Gastrocnemius medialis (tissue), 4 donors: ENCODE data around the gene TGFB1I1. TPM values are rescaled to one million over a fixed set of nuclear protein-coding genes. Genes with fewer than 3 reads are reported as not detected.

Source experiments
- ATAC-seq, 2 donors: fragments of 150-250 bp; one replicate each; pipeline ENCODE4 v1.9.1; 2016
- DNase-seq, 2 donors: peaks; one replicate each; pipeline ENCODE4 v3.0.0-alpha.2; 2019
- H3K27ac ChIP-seq, 4 donors: fragments of 200-600 bp; sonication (generic); 1 replicate in 1 of 4; 2 replicates in 3 of 4; pipeline ENCODE4 v1.5.1; 2016 to 2018; ENCODE audit warnings: mild to moderate bottlenecking in 2 of 4, moderate library complexity in 1 of 4
- H3K27me3 ChIP-seq, 3 donors: fragments of 200-600 bp; sonication (generic) in 2 of 3; 1 replicate in 1 of 3; 2 replicates in 2 of 3; pipeline versions ENCODE4 v1.5.1 to v1.6.0; 2016 to 2019; ENCODE audit warnings: mild to moderate bottlenecking in 1 of 3, moderate library complexity in 1 of 3
- H3K36me3 ChIP-seq, 2 donors: fragments of 200-600 bp; sonication (generic) in 1 of 2; one replicate each; pipeline ENCODE4 v1.5.1; 2017 to 2018
- H3K4me1 ChIP-seq, 2 donors: fragments of 200-600 bp; sonication (generic) in 1 of 2; one replicate each; pipeline ENCODE4 v1.5.1; 2016 to 2017; ENCODE audit warnings: mild to moderate bottlenecking in 2 of 2
- H3K4me3 ChIP-seq, 4 donors: fragments of 200-600 bp; sonication (generic) in 3 of 4; 1 replicate in 1 of 4; 2 replicates in 3 of 4; pipeline ENCODE4 v1.5.1; 2016 to 2019; ENCODE audit warnings: mild to moderate bottlenecking in 2 of 4
- H3K9me3 ChIP-seq, 3 donors: fragments of 200-600 bp; sonication (generic) in 2 of 3; 1 replicate in 1 of 3; 2 replicates in 2 of 3; pipeline ENCODE4 v1.5.1; 2016 to 2019
- POLR2A ChIP-seq, 2 donors: fragments of 450-650 bp; IDR thresholded peaks; one replicate each; pipeline ENCODE4 v1.6.1; 2017; ENCODE audit warnings: antibody characterized with exemption in 2 of 2, mild to moderate bottlenecking in 2 of 2, moderate library complexity in 2 of 2
- in situ Hi-C, 4 donors: fragments of 200-750 bp; cut with MboI; loops; one replicate each; pipeline versions ENCODE4 v1.15.0 to v1.8.0; 2017; ENCODE audit warnings: low sequenced_read_pairs in 4 of 4
- intact Hi-C: fragments of 100-400 bp; cut with DNase I; formaldehyde crosslinking; loops from one replicate; pipeline ENCODE4 v1.15.1; 2023; ENCODE audit warnings: low total_unique reads
- total RNA-seq, 4 donors: library from RNA; depleted of rRNA; stranded (reverse); fragments of >200 nt; gene quantifications; one replicate each; pipeline versions ENCODE4 v1.1.0 to v1.2.3, GENCODE V29; 2016
- TF ChIP-seq, protein P1 (sequence below), 5 experiments: fragments of 450-650 bp in 3 of 5; fragments of 200-600 bp in 2 of 5; sonication (generic) in 2 of 5; IDR thresholded peaks in 4 of 5; conservative IDR thresholded peaks in 1 of 5; 1 replicate in 4 of 5; 2 replicates in 1 of 5; pipeline ENCODE4 v1.5.1; 2016 to 2019; ENCODE audit warnings: antibody characterized with exemption in 5 of 5, mild to moderate bottlenecking in 3 of 5, moderate library complexity in 3 of 5

The TGFB1I1 gene
- total RNA-seq, 4 donors from 2014 or later = 4.6 to 14.4 (median 7.4) TPM

DNA sequence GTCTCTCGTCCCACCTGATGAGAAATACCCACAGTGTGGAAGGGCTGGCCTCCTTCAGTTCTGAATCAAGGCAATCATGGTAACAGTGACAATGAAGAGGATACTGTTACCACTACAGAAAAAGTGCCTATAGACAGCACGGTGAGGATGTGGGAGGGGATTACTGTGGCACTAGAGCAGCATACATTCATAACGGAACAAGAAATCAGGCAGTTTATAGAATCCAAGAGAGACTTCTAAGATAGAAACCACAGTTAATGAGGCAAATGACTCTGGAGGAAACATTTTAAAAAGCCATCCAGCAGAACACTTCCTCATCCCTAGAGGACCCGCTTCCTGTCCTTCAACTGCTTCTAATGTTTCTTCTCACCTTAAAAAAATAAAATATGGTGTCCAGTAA lies 33.5 kb downstream of the TGFB1I1 start:
- DNase-seq (no peak), ATAC-seq (no peak)
- no peaks in the 10 kb centered on the region for H3K27me3 ChIP-seq
- H3K27ac ChIP-seq = no peak overlapping the region
- peaks cover 24 to 28% of the 10 kb centered on the region in 2 donors for H3K4me1 ChIP-seq
- H3K4me3 ChIP-seq = no peak overlapping the region
- TF ChIP-seq POLR2A (IDR thresholded peaks at IDR 0.05) = no peak
- TF ChIP-seq, protein P1, sequence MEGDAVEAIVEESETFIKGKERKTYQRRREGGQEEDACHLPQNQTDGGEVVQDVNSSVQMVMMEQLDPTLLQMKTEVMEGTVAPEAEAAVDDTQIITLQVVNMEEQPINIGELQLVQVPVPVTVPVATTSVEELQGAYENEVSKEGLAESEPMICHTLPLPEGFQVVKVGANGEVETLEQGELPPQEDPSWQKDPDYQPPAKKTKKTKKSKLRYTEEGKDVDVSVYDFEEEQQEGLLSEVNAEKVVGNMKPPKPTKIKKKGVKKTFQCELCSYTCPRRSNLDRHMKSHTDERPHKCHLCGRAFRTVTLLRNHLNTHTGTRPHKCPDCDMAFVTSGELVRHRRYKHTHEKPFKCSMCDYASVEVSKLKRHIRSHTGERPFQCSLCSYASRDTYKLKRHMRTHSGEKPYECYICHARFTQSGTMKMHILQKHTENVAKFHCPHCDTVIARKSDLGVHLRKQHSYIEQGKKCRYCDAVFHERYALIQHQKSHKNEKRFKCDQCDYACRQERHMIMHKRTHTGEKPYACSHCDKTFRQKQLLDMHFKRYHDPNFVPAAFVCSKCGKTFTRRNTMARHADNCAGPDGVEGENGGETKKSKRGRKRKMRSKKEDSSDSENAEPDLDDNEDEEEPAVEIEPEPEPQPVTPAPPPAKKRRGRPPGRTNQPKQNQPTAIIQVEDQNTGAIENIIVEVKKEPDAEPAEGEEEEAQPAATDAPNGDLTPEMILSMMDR (IDR thresholded peaks at IDR 0.05 in 4 of 5, conservative IDR thresholded peaks at IDR 0.05 in 1 of 5) = no peak
- no peaks in the 10 kb centered on the region for H3K36me3 ChIP-seq
- no peaks in the 10 kb centered on the region for H3K9me3 ChIP-seq
- in situ Hi-C loops = loop anchor here in 3 of 4 donors (10.0 to 25.0 kb wide), 4 partner anchors 51 to 382 kb away; partner anchors contain the start of genes ZNF267 (in 2 of the 3) and ARMC5 (in 1 of the 3)
- intact Hi-C loops = loop anchor here (10.0 kb wide), 1 partner anchor 369 kb away; the partner anchor contains the start of gene ZNF267

DNA sequence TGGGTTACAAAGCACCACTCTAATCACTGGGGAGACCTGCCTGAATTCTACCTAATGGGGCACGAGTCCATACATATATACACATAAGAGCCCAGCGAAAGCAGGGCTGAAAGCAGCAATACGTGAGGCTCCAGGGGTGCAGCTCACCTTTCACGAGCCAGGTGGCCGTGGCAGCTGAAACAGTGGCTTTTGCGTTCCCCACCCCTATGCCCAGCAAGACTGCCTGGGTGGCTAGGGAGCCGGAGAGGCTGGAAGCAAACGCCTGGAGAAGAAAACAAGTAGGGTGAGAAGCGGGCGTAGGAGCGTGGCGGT lies 35.6 kb downstream of the TGFB1I1 start:
- no peaks in the 10 kb centered on the region for H3K36me3 ChIP-seq
- peak overlapping the region; percentile 74 to 98 (median 87) for H3K4me3 ChIP-seq

DNA sequence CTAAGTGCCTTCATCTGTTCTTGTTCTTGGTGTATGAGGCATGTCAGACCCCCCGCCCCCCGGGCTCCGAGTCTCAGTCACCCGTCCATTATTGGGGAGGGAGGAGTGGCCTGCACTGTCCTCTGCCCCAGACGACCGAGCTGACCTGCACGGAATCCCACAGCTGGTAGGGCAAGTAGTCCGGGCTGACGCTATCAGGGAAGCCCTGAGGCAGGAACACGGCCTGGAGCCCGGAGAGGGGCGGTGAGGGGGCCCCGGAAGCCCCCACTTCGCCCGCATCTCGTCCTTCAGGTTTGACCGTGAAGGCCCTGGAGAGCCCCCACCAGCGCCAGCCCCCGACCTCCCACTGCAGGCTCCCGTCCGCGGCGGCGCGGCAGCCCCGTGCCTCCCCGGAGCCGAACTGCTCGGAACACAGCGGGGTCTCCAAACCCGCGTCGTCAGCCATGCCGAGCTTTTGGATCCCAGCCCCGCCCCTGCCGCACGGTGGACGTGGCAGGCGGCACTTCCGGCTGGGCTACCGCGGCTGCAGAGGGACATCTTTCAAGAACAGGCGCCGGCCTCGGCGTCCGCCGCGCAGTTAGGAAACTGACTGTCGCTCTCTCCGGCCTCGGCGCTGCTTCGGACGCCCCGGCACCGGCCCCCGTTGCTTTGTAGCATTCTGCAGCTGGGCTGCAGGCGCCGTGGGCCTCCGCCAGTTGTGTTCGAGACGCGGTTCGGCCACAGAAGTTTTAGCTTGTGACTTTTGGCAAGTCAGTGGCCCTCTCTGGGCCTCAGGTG lies 36.2 kb downstream of the TGFB1I1 start, which contains the start of gene RUSF1:
Gene RUSF1, minus strand, starts transcription at position 463 of the 777 bp plus-strand sequence. Its CDS starts 18 bp downstream, at position 445.
- Histone ChIP-seq H3K9me3 (no peaks in the 10 kb centered on the region), H3K27ac (peak within 1 kb of the TSS; percentile 88 to 93 (median 91)), H3K36me3 (no peaks in the 10 kb centered on the region), H3K27me3 (no peaks in the 10 kb centered on the region), H3K4me3 (peak within 1 kb of the TSS; percentile 74 to 98 (median 87)), H3K4me1 (peaks cover 24 to 28% of the 10 kb centered on the region in 2 donors)
- in situ Hi-C loops = loop anchor here in 3 of 4 donors (10.0 to 25.0 kb wide), 4 partner anchors 53 to 379 kb away; partner anchors contain the start of genes ZNF267 (in 2 of the 3) and ARMC5 (in 1 of the 3)
- intact Hi-C loops = loop anchor here (1.0 to 10.0 kb wide), 4 partner anchors 35 to 367 kb away; partner anchors contain the start of genes ARMC5, TGFB1I1 and ZNF267
- peak; percentile 94 to 95 for ATAC-seq
- peak; percentile 86 to 88 for DNase-seq
- TF ChIP-seq, protein P1 (IDR thresholded peaks at IDR 0.05 in 4 of 5, conservative IDR thresholded peaks at IDR 0.05 in 1 of 5) = peak in 1 of 5 experiments; percentile 12
- peak; percentile 86 to 89 for TF ChIP-seq POLR2A (IDR thresholded peaks at IDR 0.05)

More for the DNA sequence above, 35.6 kb downstream of the TGFB1I1 start:
- no peaks in the 10 kb centered on the region for H3K27me3 ChIP-seq
- H3K27ac ChIP-seq = peak overlapping the region; percentile 88 to 93 (median 91)
- intact Hi-C loops = loop anchor here (10.0 kb wide), 1 partner anchor 367 kb away; the partner anchor contains the start of gene ZNF267
- peaks cover 24 to 28% of the 10 kb centered on the region in 2 donors for H3K4me1 ChIP-seq
- TF ChIP-seq, protein P1 (IDR thresholded peaks at IDR 0.05 in 4 of 5, conservative IDR thresholded peaks at IDR 0.05 in 1 of 5) = no peak
- TF ChIP-seq POLR2A (IDR thresholded peaks at IDR 0.05) = no peak
- in situ Hi-C loops = loop anchor here in 3 of 4 donors (10.0 to 25.0 kb wide), 4 partner anchors 53 to 380 kb away; partner anchors contain the start of genes ZNF267 (in 2 of the 3) and ARMC5 (in 1 of the 3)
- no peaks in the 10 kb centered on the region for H3K9me3 ChIP-seq
- DNase-seq = no peak
- peak; percentile 7 to 13 for ATAC-seq

DNA sequence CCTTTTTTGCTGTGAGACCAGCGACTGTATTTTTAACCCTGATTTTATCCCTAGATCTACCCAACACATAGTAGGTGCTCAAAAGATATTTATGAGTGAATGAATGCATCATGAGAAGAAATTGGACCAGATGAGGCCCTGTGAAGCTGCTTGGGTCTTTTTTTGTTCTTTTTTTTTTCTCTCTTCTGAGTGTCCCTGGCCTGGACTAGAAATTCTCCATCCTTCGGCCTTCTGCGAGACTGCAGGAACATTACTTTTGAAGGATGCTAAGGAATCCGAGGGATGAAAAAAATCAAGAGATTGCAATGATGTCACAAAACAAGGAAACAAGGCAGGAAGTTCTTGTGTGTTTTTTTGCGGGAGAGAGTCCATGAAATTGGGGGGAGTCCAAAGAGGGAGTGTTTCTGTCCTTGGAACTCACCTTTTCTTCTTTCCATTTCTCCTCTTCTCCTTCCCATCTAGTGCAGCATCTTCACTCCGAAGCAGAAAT lies 36.8 kb downstream of the TGFB1I1 start:
- no peak for DNase-seq
- Histone ChIP-seq H3K9me3 (no peaks in the 10 kb centered on the region), H3K4me3 (peak overlapping the region; percentile 74 to 98 (median 87)), H3K4me1 (peaks cover 24 to 28% of the 10 kb centered on the region in 2 donors), H3K27ac (peak overlapping the region; percentile 88 to 93 (median 91)), H3K27me3 (no peaks in the 10 kb centered on the region), H3K36me3 (no peaks in the 10 kb centered on the region)
- TF ChIP-seq POLR2A (IDR thresholded peaks at IDR 0.05) = no peak
- TF ChIP-seq, protein P1 (IDR thresholded peaks at IDR 0.05 in 4 of 5, conservative IDR thresholded peaks at IDR 0.05 in 1 of 5) = no peak
- in situ Hi-C loops = loop anchor here in 3 of 4 donors (10.0 to 25.0 kb wide), 4 partner anchors 54 to 379 kb away; partner anchors contain the start of genes ZNF267 (in 2 of the 3) and ARMC5 (in 1 of the 3)
- ATAC-seq = peak; percentile 13 to 23
- intact Hi-C loops = loop anchor here (1.0 to 10.0 kb wide), 4 partner anchors 36 to 366 kb away; partner anchors contain the start of genes ARMC5, TGFB1I1 and ZNF267
